Activated naive CD4-positive, alpha-beta T cell treated with Interleukin-2 at 50 U/mL for 16 hours (primary cell): Measurements from ENCODE around the gene TNFAIP3.

Experiments used
- DNase-seq: peaks from one replicate; pipeline ENCODE4 v3.0.0-alpha.2; 2020

TNFAIP3 gene

GRCh38 chr6:137927777-137928218, 60.7 kb downstream of the TNFAIP3 start:
- peak; percentile 83 for DNase-seq

- peak; percentile 40 for DNase-seq
These were observed 61.2 kb downstream of the TNFAIP3 start for GRCh38 chr6:137928286-137928685.

GRCh38 chr6:137931849-137932465, 64.9 kb downstream of the TNFAIP3 start:
- DNase-seq, result no peak
